Smooth muscle cell (in vitro differentiated cells): ENCODE results near the gene MBNL2. TPM values are rescaled to one million over a fixed set of nuclear protein-coding genes. Genes with fewer than 3 reads are reported as not detected.
A peak's percentile ranks its signal among the peaks of the same experiment; 100 is the strongest.

Experiments
- DNase-seq: peaks from one replicate; lab custom pipeline; 2025; ENCODE audit not compliant: unreplicated experiment; lab: John Stamatoyannopoulos, UW
- H2AFZ ChIP-seq: fragments of 200-600 bp; sonication (generic); 2 replicates; pipeline ENCODE4 v1.6.0; 2016; ENCODE audit warnings: antibody characterized with exemption, low read depth, mild to moderate bottlenecking
- H3F3A ChIP-seq: fragments of 200-600 bp; sonication (generic); 2 replicates; pipeline ENCODE4 v1.6.0; 2017; ENCODE audit warnings: antibody characterized with exemption, low read depth
- H3K27ac ChIP-seq: fragments of 200-600 bp; sonication (generic); 2 replicates; pipeline ENCODE4 v1.5.1; 2016; ENCODE audit warnings: low read depth, mild to moderate bottlenecking
- H3K27me3 ChIP-seq: fragments of 200-600 bp; sonication (generic); 2 replicates; pipeline ENCODE4 v1.6.1; 2016; ENCODE audit warnings: low read depth, mild to moderate bottlenecking
- H3K36me3 ChIP-seq: fragments of 200-600 bp; sonication (generic); 2 replicates; pipeline ENCODE4 v1.5.1; 2016; ENCODE audit warnings: low read depth
- H3K4me1 ChIP-seq: fragments of 200-600 bp; sonication (generic); 2 replicates; pipeline ENCODE4 v1.5.1; 2016; ENCODE audit warnings: low read depth
- H3K4me2 ChIP-seq: fragments of 200-600 bp; sonication (generic); 2 replicates; pipeline ENCODE4 v1.6.0; 2016; ENCODE audit warnings: mild to moderate bottlenecking
- H3K4me3 ChIP-seq: fragments of 200-600 bp; sonication (generic); 2 replicates; pipeline ENCODE4 v1.5.1; 2016; ENCODE audit warnings: mild to moderate bottlenecking
- H3K79me2 ChIP-seq: fragments of 200-600 bp; sonication (generic); 2 replicates; pipeline ENCODE4 v1.6.0; 2016; ENCODE audit warnings: low read depth, mild to moderate bottlenecking
- H3K9ac ChIP-seq: fragments of 200-600 bp; sonication (generic); 2 replicates; pipeline ENCODE4 v1.6.0; 2016; ENCODE audit warnings: low read depth
- H3K9me3 ChIP-seq: fragments of 200-600 bp; sonication (generic); replicated peaks from 2 replicates; pipeline ENCODE4 v1.5.1; 2016; ENCODE audit warnings: low read depth
- H4K20me1 ChIP-seq: fragments of 200-600 bp; sonication (generic); 2 replicates; pipeline ENCODE4 v1.6.0; 2016; ENCODE audit warnings: low read depth
- CTCF ChIP-seq: fragments of 200-600 bp; sonication (generic); IDR thresholded peaks from 2 replicates; pipeline ENCODE4 v1.5.1; 2017; ENCODE audit warnings: borderline replicate concordance, mild to moderate bottlenecking, antibody characterized with exemption; ENCODE audit not compliant: insufficient read depth, poor library complexity, severe bottlenecking
- WGBS: methylation state at CpG from one replicate; pipeline ENCODE4 v1.1.7; 2016; ENCODE audit warnings: low lambda C conversion rate; 5-methylcytosine and 5-hydroxymethylcytosine counted together
- polyA plus RNA-seq: library from polyadenylated mRNA; unstranded; fragments of >200 nt; fragmentation: Nextera tagmentation; extraction: Ambion mirVana; gene quantifications from 2 replicates; pipeline ENCODE4 v1.2.1, GENCODE V29; 2016
- total RNA-seq: library from RNA; depleted of rRNA; stranded (reverse); fragments of >200 nt; gene quantifications from 2 replicates; pipeline ENCODE4 v1.2.3, GENCODE V29; 2014

MBNL2 gene
- total and polyA plus RNA-seq, 2 experiments from 2014 or later = 33.7 to 120 TPM

DNA sequence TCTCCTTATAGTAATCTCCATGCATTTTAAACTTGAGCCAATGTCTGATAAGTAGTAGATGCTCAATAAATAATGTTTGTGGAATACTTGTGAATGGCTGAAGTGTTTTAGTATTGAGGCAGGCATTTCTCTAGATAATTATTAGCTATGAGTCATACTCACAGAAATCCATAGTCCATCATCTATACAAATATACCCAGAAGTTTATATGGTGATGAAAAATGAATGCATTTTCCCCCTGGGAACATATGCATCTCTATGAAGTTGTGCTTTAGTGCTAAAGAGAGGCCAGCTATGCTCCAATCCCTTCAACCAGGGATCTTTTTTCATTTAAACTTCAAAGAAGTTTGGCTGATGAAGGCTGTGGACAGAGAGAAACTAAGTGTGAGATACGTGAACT is 17.2 kb downstream of the MBNL2 start:
- H3K27ac ChIP-seq = peak overlapping the region; percentile 0
- no peak for DNase-seq
- H3K27me3 ChIP-seq = no peaks in the 10 kb centered on the region
- H4K20me1 ChIP-seq = peaks cover 100% of the 10 kb centered on the region
- no peak overlapping the region for H3K9ac ChIP-seq
- no peak overlapping the region for H3K4me3 ChIP-seq
- H2AFZ ChIP-seq = no peak overlapping the region
- H3K4me1 ChIP-seq = no peaks in the 10 kb centered on the region
- no peaks in the 10 kb centered on the region for H3F3A ChIP-seq
- H3K36me3 ChIP-seq = no peaks in the 10 kb centered on the region
- no peak overlapping the region for H3K4me2 ChIP-seq
- WGBS = 95% methylated on average over 1 of the region's 1 CpG
- no peak for TF ChIP-seq CTCF
- H3K9me3 ChIP-seq = no peaks in the 10 kb centered on the region
- H3K79me2 ChIP-seq = peaks cover 91% of the 10 kb centered on the region

- no peak overlapping the region for H3K4me2 ChIP-seq
- no peaks in the 10 kb centered on the region for H3K4me1 ChIP-seq
- no peaks in the 10 kb centered on the region for H3K36me3 ChIP-seq
- no peak for TF ChIP-seq CTCF
- H3K27ac ChIP-seq = peak overlapping the region; percentile 0
- H2AFZ ChIP-seq = no peak overlapping the region
- no peaks in the 10 kb centered on the region for H3K9me3 ChIP-seq
- H3K27me3 ChIP-seq = no peaks in the 10 kb centered on the region
- no peak for DNase-seq
- H3K79me2 ChIP-seq = peaks cover 90% of the 10 kb centered on the region
- WGBS = 85% methylated on average over 3 of the region's 3 CpGs
- H4K20me1 ChIP-seq = peaks cover 100% of the 10 kb centered on the region
- no peaks in the 10 kb centered on the region for H3F3A ChIP-seq
- H3K9ac ChIP-seq = no peak overlapping the region
- H3K4me3 ChIP-seq = no peak overlapping the region
Observed at GRCh38 chr13:97239943-97240787, 18.0 kb downstream of the MBNL2 start.

DNA sequence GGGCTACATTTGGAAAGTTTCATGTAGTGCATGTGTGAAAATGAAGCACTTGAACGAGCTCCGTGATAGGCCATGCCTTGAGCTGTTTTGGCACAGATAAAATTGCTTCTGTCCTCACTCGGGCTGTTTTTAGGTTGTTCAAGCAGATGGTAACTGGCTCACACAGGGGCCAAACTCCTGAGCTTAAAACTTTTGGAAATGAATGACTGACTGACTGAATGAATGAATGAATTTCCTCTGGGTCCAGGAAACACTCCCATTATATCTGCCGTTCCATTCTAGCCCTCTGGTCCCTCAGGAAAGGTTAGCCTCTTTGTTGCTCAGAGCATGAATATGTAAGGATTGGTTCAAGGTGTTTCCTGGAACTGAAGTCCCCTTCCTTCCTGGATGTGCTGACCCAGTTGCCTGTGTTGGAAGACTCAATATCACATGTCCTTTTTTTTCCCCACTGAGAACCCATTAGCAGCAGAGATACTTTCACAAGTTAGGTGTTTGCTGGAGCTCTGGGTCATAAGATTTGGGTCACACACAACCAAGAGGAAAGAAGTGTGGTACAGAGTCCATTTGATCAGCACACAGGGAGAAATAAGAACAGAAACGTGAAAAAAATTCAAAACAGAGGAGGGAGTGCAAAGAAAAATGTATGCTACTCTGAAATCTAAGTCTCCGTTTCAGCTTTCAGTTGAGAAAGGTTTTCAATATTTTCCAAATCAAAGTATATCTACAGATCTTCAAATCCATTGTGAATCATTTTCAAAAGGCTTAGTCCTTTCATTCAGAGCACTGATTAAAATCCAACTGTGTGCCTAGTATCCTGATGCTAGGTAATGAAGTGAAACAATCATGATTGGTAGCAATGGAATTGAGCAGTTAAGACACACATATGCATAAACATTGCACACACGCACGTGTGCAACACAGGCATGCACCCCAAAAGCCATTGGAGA is 18.9 kb downstream of the MBNL2 start:
- Histone ChIP-seq H3K4me1 (no peaks in the 10 kb centered on the region), H3K36me3 (no peaks in the 10 kb centered on the region), H2AFZ (no peak overlapping the region), H3F3A (no peaks in the 10 kb centered on the region), H3K27me3 (no peaks in the 10 kb centered on the region), H3K9ac (no peak overlapping the region), H3K9me3 (no peaks in the 10 kb centered on the region), H4K20me1 (peaks cover 100% of the 10 kb centered on the region), H3K79me2 (peaks cover 90% of the 10 kb centered on the region), H3K27ac (no peak overlapping the region), H3K4me2 (no peak overlapping the region), H3K4me3 (no peak overlapping the region)
- WGBS = 89% methylated on average over 8 of the region's 8 CpGs
- TF ChIP-seq CTCF = no peak
- DNase-seq = no peak
